ENCODE data around the gene TRIM10.
"Not testable (repeated sequence)": the region's sequence is repeated elsewhere in the genome, so short reads cannot be mapped to it uniquely, and the experiment has no call there.

The TRIM10 gene

DNA sequence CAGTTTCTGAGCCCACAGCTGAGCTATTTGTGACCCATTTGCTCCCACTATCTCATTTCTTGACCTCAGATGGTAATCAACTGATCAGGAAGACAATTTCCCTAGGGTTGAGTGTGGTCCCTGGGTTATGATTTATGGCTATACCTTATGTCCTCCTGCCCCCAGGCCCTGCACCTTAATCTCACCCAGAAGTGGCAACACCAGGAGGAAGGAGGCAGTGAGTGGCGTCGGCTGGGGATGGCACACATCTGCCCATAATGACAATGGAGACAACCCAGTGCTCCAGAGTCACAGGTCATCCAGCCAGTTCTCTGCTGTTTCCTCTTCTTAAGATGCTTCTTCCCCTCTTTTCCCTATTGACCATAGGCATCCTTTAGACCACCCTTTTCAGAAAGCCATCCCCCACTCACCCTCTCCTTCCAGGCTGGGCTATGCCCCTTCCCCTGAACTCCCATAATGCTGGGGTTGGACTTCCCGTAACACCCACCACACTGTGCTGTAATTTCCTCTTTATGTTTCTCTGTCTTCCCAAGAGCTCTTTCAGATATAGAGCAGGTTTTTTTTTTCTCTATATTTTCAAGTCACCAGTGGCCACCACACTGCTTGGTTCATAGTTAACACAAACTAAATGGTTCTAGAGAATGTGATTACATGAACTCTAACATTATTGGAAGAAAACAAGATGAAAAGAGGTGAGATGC, 8.0 kb downstream of the TRIM10 start:
- DNase-seq: no peak

DNA sequence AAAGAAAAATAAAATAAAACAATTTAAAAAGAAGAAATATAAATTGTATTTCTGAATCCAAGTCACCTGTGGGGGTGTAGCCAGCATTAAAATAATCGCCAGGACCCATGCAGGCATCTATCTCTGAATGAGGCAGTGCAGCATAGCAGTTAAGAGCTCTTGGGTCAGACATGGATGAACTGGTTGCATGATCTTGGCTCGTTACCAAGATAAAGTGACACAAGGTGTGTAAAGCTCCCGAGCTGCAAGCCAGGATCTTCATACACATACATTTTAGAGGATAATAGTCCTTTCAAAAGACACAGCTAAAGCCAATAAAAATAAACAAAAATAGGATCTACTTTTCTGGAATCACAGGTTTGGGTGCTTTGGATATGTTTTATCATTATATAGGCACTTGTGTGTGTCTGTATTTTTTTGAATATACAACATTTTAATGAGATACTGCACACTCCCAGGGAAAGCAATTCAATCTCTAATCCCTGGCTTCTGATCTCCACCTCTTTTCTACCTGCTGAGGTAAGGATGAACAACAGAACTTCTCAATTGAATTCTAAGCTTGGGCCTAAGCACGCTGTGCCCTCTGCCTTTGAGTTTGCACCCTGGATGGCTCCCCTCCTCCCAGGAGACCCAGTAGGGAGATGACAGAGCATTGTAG, 8.9 kb downstream of the TRIM10 start:
- DNase-seq: no peak

DNA sequence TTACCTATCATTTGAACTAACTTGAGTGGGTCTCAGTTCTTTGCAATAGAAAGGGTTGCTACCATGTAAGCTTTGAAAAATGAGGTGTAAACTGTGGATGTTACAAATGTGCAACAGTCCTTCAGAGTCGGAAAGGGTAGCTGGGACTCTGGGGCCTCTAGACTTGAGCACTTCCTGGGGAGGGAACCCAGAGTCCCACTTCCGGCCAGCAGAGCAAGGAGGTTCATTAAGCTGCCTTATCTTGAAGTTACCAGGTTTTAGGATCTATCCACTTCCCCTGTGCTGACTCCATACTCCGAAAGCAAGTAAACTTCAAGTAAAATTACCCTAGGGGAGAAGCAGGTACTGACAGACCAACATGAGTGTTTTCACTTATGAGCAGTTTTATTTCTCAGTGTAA, 9.4 kb downstream of the TRIM10 start:
- no peak for DNase-seq

DNA sequence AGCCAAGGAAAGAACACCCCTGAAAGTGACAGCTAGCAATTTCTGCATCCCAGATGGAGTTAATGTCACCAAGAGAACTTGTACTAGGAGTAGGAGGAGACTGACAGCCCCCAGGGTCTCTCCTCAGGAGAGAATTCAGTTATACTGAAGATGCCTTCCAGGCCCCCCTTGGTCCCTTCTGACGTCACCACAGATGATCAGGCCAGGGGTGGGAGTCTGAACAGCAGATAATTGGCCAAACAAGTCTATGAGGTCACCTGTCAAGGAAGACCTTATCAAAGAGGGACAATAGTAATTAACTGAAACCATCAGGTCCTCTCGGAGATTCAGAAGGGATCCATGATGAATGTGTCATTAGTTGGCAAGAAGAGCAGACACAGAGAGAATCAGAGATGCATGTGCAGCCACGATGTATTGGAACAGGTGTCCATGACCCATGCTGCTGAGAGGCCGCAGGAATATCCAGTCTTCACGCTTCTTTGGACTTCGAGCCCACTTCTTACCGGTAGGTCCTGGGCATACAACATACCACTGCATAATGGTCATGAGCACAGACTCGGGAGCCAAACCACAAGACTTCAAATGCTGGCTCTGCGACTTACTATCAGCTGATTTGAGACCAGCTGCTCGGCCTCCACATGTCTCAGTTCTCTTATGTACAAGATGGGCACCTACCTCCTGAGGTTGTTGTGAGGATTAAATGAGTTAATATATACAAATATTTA, 10.2 kb downstream of the TRIM10 start:
- DNase-seq: no peak

DNA sequence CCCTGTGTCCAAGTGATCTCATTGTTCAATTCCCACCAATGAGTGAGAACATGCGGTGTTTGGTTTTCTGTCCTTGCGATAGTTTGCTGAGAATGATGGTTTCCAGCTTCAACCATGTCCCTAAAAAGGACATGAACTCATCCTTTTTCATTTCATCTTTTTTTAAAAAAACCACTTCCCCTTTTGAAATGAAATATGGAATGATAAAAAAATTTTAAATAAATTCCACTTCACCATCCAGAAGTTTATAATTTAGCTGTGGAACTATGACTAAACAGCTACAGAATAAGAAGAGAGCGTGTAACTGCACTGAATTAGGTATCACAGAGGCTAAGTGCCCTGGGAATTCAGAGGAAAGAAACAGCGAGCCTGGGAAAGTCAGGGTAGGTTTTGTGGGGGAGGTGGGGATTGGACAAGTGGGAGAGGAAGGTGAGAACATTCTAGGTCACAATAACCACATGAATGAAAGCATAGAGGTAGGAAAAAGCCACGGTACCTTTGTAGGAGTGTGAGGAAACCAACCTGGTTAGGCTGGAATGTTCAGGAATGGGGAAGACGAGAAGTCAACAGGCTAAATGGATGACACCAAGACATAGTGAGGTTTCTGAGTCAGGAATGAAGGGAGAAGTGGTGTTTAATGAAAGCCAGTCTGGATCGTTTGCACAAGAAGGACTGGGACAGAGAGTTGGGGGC, 11.0 kb downstream of the TRIM10 start:
- no peak for DNase-seq

DNA sequence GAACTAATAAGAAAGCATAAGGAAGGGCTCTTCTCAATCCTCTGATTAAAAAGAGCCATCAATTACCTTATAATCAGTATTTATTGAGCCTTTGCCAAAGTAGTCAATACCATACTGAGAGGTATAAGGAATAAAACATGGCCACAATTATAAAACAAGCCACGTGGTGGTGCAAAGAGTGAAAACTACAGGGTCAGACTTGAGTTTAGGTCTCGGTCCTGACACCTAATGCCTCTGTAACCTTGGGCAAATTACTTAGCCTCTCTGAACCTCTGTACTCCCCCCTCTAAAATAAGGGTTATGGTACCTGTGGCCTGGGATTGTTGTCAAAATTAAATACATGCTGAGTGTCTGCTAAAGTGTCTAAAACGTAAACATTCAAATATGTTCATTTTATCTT, 11.8 kb downstream of the TRIM10 start:
- DNase-seq: no peak

DNA sequence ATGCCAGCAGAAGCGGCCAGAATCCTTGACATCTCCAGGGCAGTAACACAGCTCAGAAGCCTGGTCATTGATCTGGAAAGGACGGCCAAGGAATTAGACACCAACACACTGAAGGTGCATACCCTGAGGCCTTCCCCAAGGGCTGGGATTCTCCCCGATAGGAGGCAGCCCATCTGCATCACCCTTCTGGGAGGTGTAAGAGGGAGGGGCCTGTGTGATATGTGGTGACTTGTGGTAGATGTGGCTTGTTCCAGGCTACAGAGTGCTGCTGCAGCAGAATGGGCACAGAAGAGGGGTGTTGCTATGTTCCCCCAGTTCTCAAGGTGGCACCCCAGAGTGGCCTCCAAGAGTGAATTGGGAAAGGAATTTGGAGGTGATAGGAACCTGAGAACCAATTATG, 13.9 kb downstream of the TRIM10 start:
- DNase-seq: no peak

DNA sequence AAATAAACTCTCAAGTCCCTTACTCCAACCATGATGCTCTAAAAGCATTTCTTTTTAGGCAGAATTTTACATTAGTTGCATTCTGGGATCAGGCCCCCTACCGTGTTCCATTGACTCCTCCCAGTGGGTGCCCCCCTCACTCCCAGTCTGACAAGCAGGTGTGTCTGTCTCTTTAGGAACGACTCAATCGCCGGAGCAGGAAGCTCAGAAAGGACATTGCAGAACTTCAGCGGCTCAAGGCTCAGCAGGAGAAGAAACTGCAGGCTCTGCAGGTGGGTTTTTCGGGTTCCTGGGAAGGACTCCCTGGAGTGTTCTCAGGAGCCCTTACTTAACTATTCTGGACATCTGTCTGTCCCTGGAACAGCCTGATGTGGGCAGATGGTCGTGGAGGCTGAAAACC, 15.2 kb downstream of the TRIM10 start:
- no peak for DNase-seq

DNA sequence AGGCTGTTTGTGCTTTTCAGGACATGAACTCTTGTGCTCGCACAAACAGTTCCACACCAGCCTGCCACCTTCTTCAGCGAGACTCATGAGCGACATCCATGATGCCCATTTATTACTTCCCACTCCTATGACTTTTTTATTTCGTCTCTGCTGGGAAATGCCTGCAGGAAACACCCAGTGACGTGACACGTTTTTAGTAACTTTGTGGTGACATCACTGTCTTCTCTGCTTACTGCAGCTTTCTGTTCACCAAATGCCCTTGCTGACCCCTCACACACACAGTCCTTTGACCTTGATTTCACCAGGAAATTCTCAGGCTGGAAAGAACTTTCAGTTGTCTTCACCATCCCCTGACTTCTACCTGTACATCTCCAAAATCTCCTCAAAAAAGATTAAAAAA, 16.2 kb downstream of the TRIM10 start:
- no peak for DNase-seq

DNA sequence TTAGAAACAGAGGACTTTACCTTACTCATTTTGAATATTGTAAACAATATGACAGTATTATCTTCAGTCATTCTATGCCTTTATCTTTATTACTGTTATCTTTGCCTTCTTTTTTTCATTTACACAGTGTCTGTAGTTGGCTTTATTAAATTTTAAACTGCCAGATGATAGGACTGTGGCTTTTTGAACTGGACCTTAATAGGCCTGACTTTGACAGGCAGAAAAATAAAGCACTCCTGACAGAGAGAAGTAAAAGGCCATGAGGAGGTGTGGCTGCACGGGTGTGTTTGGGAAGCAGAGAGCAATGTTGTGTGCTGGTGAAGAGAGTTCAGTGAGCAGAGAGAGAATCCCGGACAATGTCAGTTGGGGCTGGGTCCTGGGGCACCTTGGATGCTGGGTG, 17.2 kb downstream of the TRIM10 start:
- DNase-seq: no peak

DNA sequence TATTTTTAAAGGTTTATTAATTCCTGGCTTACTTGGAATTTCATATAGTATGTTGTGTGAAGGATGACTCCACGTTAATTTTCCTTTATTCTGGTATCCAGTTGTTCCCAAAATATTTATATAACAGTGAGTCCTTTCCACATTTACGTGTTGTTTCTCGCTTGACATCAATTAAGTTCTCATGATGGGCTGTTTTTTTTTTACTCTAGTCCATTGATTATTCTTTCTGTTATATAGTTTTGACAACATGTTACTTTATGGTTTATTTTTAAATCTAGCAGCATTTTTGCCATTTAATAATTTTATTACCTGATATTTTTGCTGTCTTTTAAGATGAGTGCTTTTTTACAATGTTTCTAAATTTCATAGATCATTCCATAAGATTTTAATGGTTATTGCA, 18.3 kb downstream of the TRIM10 start:
- DNase-seq: no peak

DNA sequence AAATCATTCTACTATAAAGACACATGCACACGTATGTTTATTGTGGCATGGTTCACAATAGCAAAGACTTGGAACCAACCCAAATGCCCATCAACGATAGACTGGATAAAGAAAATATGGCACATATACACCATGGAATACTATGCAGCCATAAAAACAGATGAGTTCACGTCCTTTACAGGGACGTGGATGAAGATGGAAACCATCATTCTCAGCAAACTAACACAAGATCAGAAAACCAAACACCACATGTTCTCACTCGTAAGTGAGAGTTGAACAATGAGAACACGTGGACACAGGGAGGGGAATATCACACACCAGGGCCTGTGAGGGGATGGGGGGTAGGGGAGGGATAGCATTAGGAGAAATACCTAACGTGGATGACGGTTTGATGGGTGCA, 20.8 kb downstream of the TRIM10 start:
- DNase-seq: not testable (repeated sequence)

DNA sequence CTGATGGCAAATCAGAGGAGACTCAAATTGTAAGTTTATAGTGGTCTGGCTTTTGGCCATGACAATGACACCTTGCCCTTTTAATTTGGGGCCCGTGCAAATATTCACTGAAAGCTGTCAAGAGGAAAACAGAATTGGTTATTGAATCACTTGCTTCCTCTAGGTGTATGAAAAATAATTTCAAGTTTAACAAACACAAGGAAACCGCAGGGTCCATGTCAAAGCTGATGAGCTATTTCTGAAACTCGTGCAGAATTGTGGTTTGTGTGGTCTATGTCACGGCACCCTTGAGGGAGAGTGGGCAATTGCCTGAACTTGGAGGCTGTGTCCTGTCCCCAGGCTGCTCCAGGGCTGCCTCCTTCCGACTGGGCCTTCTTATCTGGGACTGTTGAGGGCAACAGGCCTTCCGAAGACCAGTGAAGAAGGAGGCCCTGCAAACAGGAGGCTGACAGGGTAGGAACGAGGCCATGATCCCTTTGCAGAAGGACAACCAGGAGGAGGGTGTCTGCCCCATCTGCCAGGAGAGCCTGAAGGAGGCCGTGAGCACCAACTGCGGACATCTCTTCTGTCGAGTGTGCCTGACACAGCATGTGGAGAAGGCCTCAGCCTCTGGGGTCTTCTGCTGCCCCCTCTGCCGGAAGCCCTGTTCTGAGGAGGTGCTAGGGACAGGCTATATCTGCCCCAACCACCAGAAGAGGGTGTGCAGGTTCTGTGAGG, 24.3 kb downstream of the TRIM10 start:
- no peak for DNase-seq

DNA sequence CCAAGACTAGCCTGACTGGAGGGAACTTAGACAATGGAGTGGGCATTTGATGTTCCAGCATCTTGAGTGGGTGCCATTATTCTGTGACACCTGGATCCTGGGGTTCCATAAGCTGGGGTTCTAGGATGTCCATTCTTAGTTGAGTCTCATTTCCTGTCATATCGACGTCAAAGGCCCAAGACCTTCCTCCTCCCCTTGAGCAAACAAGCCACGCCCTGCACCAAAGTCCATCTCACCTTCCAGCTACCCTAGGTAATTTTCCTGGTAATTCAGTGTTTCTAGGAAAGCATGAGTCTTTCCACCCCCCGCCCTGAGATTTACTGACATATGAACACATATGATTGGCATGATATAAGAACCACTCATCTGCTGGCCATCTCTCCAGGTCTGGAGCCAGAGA, 25.3 kb downstream of the TRIM10 start, which contains the start of gene TRIM40:
TSS of gene TRIM40 (plus strand) at position 384 of the 400 bp plus-strand sequence. CDS start 897 bp downstream, outside the sequence.
- DNase-seq: no peak

DNA sequence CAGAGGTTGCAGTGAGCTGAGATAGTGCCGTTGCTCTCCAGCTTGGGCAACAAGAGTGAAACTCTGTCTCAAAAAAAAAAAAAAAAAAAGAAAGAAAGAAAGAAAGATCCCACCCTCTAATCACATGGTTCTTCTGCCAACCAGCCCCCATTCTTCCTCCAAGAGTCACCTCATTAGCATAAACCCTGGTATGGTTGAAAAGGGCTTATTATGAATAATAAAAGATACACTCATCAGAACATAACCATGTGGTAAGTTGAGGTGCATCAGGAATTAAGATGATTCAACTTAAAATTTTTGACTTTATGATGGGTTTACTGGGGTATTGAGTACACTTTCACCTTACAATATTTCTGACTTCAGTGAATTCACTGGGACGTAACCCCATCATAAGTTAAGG, 25.9 kb downstream of the TRIM10 start:
- no peak for DNase-seq

DNA sequence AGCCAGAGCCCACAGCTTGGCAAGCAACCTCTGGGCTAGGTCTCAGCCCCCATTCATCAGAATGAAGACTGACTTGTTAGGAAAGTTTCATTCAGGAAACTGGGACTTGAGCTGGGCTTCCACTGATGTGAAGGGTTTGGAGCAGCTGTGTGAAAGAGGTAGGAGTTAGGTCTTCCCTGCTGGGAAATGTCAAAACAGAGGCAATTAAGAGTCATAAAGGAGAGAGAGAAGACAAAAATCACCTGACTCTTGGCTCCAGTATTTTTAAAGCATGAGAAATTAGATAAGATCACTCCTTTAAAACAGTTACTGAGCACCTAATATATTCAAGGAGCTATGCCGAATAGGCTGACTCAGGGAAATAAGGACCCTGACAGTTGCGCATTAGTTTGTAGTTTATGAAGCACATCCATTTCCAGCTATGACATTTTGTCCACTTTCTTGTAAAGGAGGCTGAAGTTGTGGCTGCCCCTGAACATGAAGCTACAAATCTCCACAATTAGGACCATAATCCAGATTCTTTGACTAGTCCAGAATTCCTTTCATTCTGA, 29.0 kb downstream of the TRIM10 start:
- no peak for DNase-seq

DNA sequence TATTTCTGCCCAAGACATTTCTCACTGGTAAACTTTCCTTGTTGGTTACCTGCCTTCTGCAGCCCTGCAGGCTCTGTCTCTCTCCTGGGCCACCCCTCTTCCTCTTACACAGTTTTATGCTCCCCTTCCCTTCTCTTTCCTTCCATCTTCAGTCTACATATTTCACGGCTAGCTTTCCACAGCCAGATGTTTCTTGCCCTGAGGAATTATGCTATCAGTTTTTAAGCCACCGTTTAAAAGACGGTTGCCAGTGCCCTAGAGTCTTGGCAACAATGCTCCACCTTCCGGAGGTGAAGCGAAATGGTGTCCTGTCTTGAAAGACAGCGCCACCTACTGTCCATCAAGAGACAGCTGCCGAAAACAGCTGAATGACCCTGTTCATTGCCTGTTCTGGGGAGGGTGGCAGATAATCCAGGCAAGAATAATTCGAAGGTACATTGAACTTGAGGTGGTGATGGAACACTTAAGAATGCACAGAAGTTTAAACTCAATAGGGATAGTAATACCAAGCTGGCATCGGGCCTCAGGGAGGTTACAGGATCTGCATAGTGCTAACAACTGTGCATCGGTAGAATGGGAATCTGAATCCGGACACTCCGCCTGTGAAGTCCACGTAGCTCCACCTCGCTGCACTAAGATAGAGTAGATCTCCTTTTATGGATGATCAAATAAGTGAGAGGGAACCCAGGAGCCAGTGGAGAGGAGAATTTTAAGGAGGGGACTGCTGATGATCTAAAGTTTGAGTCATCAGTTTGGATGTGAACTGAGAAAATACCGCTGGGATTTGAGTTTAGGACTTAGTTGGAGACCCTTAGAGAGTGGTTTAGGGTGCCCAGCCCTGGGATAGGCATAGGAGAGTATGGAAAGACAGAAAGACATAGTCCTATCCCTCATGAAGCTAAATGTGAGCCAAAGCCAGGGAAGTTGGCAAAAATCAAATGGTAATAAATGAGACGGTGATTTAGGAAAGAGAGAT, 29.8 kb downstream of the TRIM10 start:
- peak in 1 of 2 experiments; percentile 43 for DNase-seq

DNA sequence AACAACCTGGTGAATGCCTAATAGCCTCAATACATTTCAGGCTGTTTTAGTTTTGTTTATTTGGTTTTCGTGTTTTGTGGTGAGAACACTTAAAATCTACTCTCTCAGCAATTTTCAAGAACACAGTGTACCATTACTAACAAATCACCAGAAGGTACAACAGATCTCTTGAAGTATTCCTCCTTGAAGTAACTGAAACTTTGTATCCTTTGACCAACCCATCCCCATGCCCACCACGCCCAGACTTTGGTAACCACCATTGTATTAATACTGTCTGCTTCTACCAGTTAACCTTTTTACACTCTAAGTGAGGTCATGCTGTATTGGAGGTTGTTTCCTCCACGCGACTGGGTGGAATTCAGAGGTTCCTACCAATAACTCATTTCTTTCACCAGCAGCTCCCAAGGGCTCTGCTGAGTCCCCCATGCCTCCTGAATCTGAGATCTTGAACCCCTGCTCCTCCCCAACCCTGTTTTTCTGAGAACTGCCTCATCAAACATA, 30.8 kb downstream of the TRIM10 start:
- DNase-seq: no peak

DNA sequence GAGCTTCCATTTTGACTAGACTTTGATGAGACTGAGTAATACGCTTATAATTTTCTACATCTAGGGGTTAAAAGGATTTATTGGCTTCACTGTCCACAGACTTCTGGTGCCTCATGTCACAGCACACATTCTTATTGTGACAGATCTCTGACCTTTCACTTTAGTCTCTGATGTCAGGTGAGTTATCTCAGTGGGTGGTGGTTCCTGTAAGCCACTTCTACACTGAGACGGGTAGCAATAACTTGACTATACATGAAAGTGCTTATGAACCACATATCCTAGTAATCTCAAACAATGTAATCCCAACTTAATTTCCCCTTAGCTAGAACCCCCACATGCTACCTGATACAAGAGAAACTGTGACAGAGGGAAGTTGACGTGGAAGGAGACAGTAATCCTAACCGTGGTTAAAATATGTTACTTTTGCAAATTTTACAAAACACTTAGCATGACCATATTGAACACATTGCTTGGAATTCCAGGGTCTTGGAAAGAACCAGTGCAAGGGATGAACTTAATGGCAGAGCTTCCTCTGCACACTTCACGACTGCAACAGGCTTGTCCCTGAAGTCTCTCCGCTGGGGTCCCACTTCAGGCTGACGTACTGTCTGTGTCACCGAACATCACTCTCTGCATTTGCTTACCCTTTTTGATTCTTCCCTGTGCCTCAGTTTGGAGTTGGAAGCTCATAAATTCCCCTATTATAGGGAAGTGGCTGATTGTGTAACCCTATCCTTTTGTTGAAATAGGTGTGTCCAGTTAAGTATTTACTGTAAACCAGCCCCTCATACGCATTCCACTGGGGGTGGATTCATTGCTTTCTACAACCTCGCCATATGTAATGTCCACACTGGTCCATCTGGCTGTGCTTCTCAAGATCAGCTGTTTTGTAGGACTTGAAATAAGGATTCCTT, 31.5 kb downstream of the TRIM10 start:
- no peak for DNase-seq
